Esophagus squamous epithelium (tissue), 5 donors: ENCODE data around the gene CAMTA1. TPM values are rescaled to one million over a fixed set of nuclear protein-coding genes. Genes with fewer than 3 reads are reported as not detected.
A peak's percentile ranks its signal among the peaks of the same experiment; 100 is the strongest.

Experiments used
- DNase-seq: peaks from one replicate; lab custom pipeline; 2025; lab: John Stamatoyannopoulos, UW
- H3K27ac ChIP-seq, 4 donors: fragments of 200-600 bp; sonication (generic); one replicate each; pipeline ENCODE4 v1.5.1; 2016 to 2019; ENCODE audit warnings: mild to moderate bottlenecking in 1 of 4
- H3K27me3 ChIP-seq, 4 donors: fragments of 200-600 bp; sonication (generic); 1 replicate in 3 of 4; 2 replicates in 1 of 4; pipeline versions ENCODE4 v1.5.1 to v1.6.0; 2017 to 2021; ENCODE audit warnings: antibody characterized with exemption in 1 of 4
- H3K36me3 ChIP-seq, 3 donors: fragments of 200-600 bp; sonication (generic); one replicate each; pipeline ENCODE4 v1.5.1; 2016 to 2019
- H3K4me1 ChIP-seq, 3 donors: fragments of 200-600 bp; sonication (generic); one replicate each; pipeline ENCODE4 v1.5.1; 2017 to 2019
- H3K4me3 ChIP-seq, 4 donors: fragments of 200-600 bp; sonication (generic); 1 replicate in 3 of 4; 2 replicates in 1 of 4; pipeline ENCODE4 v1.5.1; 2016 to 2019; ENCODE audit warnings: mild to moderate bottlenecking in 2 of 4, moderate library complexity in 1 of 4
- H3K9me3 ChIP-seq, 3 donors: fragments of 200-600 bp; sonication (generic); one replicate each; pipeline ENCODE4 v1.5.1; 2016 to 2019
- POLR2A ChIP-seq, 4 donors: fragments of 450-650 bp; IDR thresholded peaks; one replicate each; pipeline ENCODE4 v1.6.1; 2017; ENCODE audit warnings: antibody characterized with exemption in 4 of 4, mild to moderate bottlenecking in 4 of 4, moderate library complexity in 3 of 4
- WGBS, 2 donors: methylation state at CpG; one replicate each; pipeline ENCODE4 v1.1.5; 2018; 5-methylcytosine and 5-hydroxymethylcytosine counted together
- intact Hi-C: fragments of 100-400 bp; cut with DNase I; formaldehyde crosslinking; loops from one replicate; pipeline ENCODE4 v1.15.0; 2022
- total RNA-seq, 4 donors: library from RNA; depleted of rRNA; stranded (reverse); fragments of >200 nt; gene quantifications; one replicate each; pipeline ENCODE4 v1.1.0, GENCODE V29; 2016
- TF ChIP-seq, protein P1 (sequence below), 6 experiments: fragments of 450-650 bp in 4 of 6; fragments of 200-600 bp in 2 of 6; sonication (generic) in 2 of 6; IDR thresholded peaks; one replicate each; pipeline ENCODE4 v1.5.1; 2016 to 2019; ENCODE audit warnings: antibody characterized with exemption in 6 of 6, mild to moderate bottlenecking in 4 of 6, moderate library complexity in 4 of 6
- donor health status: DM: yes; HTN: yes; CAD: no.

The CAMTA1 gene
- total RNA-seq, 4 donors from 2014 or later, result 31.3 to 77.4 (median 45.9) TPM

DNA sequence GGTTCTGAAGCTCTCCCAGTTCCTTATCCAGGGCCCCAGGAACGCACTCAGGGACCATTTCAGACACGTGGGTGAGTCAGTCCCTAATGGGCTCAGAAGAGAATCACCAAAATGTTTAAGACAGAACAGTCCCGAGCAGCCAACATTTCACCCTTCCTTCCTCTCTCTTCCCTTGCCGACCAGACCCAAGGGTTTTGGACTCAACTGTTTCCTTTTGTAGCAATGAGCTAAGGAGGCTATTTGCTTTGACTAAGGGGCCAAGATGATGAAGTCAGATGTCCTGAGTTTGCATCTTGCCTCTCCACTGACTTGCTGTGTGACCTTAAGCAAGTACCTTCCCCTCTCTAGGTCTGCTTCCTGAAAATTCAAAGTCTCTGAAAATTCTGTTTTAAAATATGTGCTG is 513.5 kb downstream of the CAMTA1 start:
- H3K9me3 ChIP-seq, result no peaks in the 10 kb centered on the region
- TF ChIP-seq, protein P1, sequence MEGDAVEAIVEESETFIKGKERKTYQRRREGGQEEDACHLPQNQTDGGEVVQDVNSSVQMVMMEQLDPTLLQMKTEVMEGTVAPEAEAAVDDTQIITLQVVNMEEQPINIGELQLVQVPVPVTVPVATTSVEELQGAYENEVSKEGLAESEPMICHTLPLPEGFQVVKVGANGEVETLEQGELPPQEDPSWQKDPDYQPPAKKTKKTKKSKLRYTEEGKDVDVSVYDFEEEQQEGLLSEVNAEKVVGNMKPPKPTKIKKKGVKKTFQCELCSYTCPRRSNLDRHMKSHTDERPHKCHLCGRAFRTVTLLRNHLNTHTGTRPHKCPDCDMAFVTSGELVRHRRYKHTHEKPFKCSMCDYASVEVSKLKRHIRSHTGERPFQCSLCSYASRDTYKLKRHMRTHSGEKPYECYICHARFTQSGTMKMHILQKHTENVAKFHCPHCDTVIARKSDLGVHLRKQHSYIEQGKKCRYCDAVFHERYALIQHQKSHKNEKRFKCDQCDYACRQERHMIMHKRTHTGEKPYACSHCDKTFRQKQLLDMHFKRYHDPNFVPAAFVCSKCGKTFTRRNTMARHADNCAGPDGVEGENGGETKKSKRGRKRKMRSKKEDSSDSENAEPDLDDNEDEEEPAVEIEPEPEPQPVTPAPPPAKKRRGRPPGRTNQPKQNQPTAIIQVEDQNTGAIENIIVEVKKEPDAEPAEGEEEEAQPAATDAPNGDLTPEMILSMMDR (IDR thresholded peaks at IDR 0.05), result no peak
- TF ChIP-seq POLR2A (IDR thresholded peaks at IDR 0.05), result no peak
- H3K27ac ChIP-seq, result peak overlapping the region in 1 of 4 donors; percentile 36
- no peak for DNase-seq
- no peaks in the 10 kb centered on the region for H3K36me3 ChIP-seq
- 8 to 12% methylated on average over 4 of the region's 4 CpGs for WGBS, 2 donors
- intact Hi-C loops, result no loop called here
- H3K27me3 ChIP-seq, result peaks cover 0 to 7% (median 0%) of the 10 kb centered on the region in 4 donors
- peaks cover 0 to 19% (median 8%) of the 10 kb centered on the region in 3 donors for H3K4me1 ChIP-seq
- H3K4me3 ChIP-seq, result no peak overlapping the region

DNA sequence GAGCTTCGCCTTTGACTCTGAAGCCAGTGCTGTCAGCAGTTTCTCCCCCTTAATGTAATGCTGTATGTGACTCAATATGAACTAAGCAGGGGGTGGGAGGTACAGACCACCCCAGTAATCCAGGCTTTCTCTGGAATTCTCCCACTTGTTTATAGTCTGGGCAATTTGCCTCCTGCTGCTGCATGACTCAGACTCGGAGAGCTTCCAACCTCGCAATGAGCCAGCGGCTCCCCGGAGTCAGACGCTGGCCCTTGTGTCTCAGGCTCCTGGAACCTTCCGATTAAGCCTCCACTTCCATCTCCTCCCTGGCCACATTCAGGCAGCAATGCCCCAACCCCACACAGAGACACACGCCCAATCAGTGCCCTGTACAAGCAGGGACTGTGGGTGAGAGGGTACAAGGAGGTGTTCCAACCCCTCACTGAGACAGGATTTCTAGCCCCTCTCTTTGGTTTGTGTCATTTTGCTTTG is 514.1 kb downstream of the CAMTA1 start:
- H3K36me3 ChIP-seq, result no peaks in the 10 kb centered on the region
- H3K27me3 ChIP-seq, result peaks cover 0 to 3% (median 0%) of the 10 kb centered on the region in 4 donors
- H3K4me3 ChIP-seq, result no peak overlapping the region
- no peak for TF ChIP-seq POLR2A (IDR thresholded peaks at IDR 0.05)
- TF ChIP-seq, protein P1 (IDR thresholded peaks at IDR 0.05), result no peak
- intact Hi-C loops, result no loop called here
- H3K27ac ChIP-seq, result peak overlapping the region in 3 of 4 donors; percentile 18 to 68 (median 36)
- DNase-seq, result no peak
- H3K9me3 ChIP-seq, result no peaks in the 10 kb centered on the region
- WGBS, 2 donors, result 7 to 41% methylated on average over 7 to 8 of the region's 8 CpGs
- H3K4me1 ChIP-seq, result peaks cover 0 to 19% (median 8%) of the 10 kb centered on the region in 3 donors

DNA sequence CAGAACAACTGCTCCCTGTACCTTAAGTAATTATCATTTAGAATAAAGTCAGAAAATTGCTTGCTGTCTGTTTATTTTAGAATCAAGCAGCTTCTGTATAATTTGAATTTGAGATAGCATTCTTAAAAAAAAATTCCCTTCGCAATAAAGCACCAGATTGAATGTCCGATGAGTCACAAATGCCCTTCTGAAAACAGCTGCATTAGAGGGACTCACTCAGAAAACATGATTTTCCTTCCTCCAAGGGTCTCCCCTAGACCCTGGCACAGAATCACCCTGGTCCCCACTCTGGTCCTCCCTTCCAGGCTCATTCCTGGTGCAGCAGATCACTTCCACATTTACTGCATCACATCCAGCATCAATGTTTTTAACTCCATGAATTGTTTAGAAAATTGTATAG is 514.7 kb downstream of the CAMTA1 start:
- no peak for TF ChIP-seq POLR2A (IDR thresholded peaks at IDR 0.05)
- TF ChIP-seq, protein P1 (IDR thresholded peaks at IDR 0.05), result no peak
- Histone ChIP-seq H3K27ac (peak overlapping the region in 3 of 4 donors; percentile 18 to 68 (median 36)), H3K4me3 (no peak overlapping the region), H3K27me3 (no peaks in the 10 kb centered on the region), H3K4me1 (peaks cover 0 to 19% (median 8%) of the 10 kb centered on the region in 3 donors), H3K9me3 (no peaks in the 10 kb centered on the region), H3K36me3 (no peaks in the 10 kb centered on the region)
- DNase-seq, result no peak
- WGBS, 2 donors, result 49 to 54% methylated on average over 2 of the region's 2 CpGs
- intact Hi-C loops, result no loop called here

DNA sequence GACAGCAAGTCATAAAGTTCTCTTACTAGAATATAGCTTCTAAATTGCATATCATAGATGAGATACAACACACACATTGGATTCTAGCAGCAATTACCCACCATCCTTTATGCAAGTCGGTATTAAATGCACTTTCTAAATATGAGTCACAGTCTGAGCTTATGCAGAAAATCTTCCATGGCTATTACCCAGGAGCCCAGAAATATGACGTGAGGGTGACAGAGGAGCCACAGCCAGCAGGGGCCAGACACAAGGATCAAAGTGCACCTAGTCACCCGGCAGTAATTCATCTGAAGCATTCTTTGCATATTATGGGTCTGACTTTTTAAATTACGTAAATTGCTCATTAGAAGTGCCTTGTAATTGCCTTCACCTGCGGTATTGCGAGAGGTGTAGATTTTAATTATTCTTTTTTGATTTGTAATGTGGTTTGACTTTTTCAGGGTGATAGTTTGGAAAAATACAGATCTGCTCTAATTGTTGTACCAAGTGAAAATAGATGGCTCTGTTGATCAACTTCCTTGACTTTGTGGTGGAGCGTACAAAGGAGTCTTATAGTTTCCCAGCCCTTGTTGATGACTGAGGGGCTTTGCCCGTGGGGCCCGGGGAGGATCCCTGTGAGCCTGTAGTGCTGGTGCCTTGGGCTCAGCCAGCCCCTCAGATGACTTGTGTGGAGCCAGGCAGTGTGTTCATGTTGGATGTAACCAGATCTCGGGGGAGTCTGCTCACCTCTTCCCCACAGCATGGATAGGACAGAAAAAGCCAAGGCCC is 515.8 kb downstream of the CAMTA1 start:
- intact Hi-C loops, result no loop called here
- no peak for DNase-seq
- no peak overlapping the region for H3K4me3 ChIP-seq
- H3K27me3 ChIP-seq, result no peaks in the 10 kb centered on the region
- TF ChIP-seq, protein P1 (IDR thresholded peaks at IDR 0.05), result no peak
- no peak for TF ChIP-seq POLR2A (IDR thresholded peaks at IDR 0.05)
- H3K9me3 ChIP-seq, result no peaks in the 10 kb centered on the region
- WGBS, 2 donors, result 62 to 66% methylated on average over 8 to 10 of the region's 10 CpGs
- H3K36me3 ChIP-seq, result no peaks in the 10 kb centered on the region
- no peak overlapping the region for H3K27ac ChIP-seq
- H3K4me1 ChIP-seq, result peaks cover 0 to 19% (median 8%) of the 10 kb centered on the region in 3 donors

DNA sequence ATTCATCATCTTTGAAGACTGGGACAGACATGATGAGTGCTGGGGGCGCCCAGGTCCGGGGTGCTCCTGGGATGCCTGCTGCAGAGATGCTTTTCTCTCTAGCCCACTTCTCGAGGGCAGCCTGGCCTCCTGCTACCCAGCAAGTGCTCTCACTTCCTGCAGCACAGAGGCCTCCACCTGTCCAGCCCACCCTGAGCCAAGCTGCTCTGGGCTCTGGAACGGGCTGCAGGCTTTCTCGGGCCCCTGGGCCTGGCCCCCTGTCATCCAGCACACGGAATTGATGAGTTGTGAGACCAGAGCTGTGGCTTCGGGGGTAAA is 516.4 kb downstream of the CAMTA1 start:
- no peak for TF ChIP-seq POLR2A (IDR thresholded peaks at IDR 0.05)
- TF ChIP-seq, protein P1 (IDR thresholded peaks at IDR 0.05), result no peak
- WGBS, 2 donors, result 88 to 100% methylated on average over 1 to 3 of the region's 7 CpGs
- no peaks in the 10 kb centered on the region for H3K36me3 ChIP-seq
- peaks cover 0 to 19% (median 8%) of the 10 kb centered on the region in 3 donors for H3K4me1 ChIP-seq
- H3K27me3 ChIP-seq, result no peaks in the 10 kb centered on the region
- no peak overlapping the region for H3K4me3 ChIP-seq
- H3K9me3 ChIP-seq, result no peaks in the 10 kb centered on the region
- no peak overlapping the region for H3K27ac ChIP-seq
- no peak for DNase-seq
- intact Hi-C loops, result no loop called here
